Colonic mucosa (tissue), 4 donors: ENCODE results near the gene CFAP69. TPM values are rescaled to one million over a fixed set of nuclear protein-coding genes. Genes with fewer than 3 reads are reported as not detected.
A peak's percentile ranks its signal among the peaks of the same experiment; 100 is the strongest.

Source experiments
- DNase-seq: peaks from one replicate; pipeline ENCODE4 v3.0.0-alpha.2; 2020
- H3K27ac ChIP-seq: fragments of 200-600 bp; one replicate; pipeline ENCODE4 v1.8.0; 2021
- H3K27me3 ChIP-seq: fragments of 200-600 bp; one replicate; pipeline ENCODE4 v1.8.0; 2021
- H3K36me3 ChIP-seq: fragments of 200-600 bp; one replicate; pipeline ENCODE4 v1.8.0; 2021
- H3K4me1 ChIP-seq: fragments of 200-600 bp; one replicate; pipeline ENCODE4 v1.8.0; 2021; ENCODE audit warnings: mild to moderate bottlenecking
- H3K4me3 ChIP-seq: fragments of 200-600 bp; one replicate; pipeline ENCODE4 v1.8.0; 2021
- H3K9ac ChIP-seq, 2 donors: one replicate each; pipeline ENCODE4 v1.7.0; 2013; ENCODE audit warnings: control low read depth in 2 of 2, low read depth in 2 of 2, low read length in 2 of 2
- H3K9me3 ChIP-seq: fragments of 200-600 bp; one replicate; pipeline ENCODE4 v1.8.0; 2021
- CTCF ChIP-seq: fragments of 200-600 bp; IDR thresholded peaks from one replicate; pipeline ENCODE4 v1.8.0; 2022; ENCODE audit warnings: antibody characterized with exemption, mild to moderate bottlenecking
- intact Hi-C: fragments of 100-400 bp; cut with DNase I; formaldehyde crosslinking; loops from one replicate; pipeline ENCODE4 v1.14.1; 2022
- total RNA-seq, 2 donors: library from RNA; stranded (reverse); fragmentation: NEBNext Ultra II Directional in 1 of 2; extraction: Animal tissue kit (Norgen Biotek cat#: 25700) in 1 of 2; gene quantifications; one replicate each; pipeline ENCODE4 v1.2.1, GENCODE V29; 2021
- donor health status: healthy.
- donor health status: DM: no; HTN: no; CAD: no.
- donor health status: DM: no; HTN: no; CAD: no.

CFAP69 gene
- total RNA-seq, 2 donors from 2014 or later = 3.6 to 4.2 TPM

DNA sequence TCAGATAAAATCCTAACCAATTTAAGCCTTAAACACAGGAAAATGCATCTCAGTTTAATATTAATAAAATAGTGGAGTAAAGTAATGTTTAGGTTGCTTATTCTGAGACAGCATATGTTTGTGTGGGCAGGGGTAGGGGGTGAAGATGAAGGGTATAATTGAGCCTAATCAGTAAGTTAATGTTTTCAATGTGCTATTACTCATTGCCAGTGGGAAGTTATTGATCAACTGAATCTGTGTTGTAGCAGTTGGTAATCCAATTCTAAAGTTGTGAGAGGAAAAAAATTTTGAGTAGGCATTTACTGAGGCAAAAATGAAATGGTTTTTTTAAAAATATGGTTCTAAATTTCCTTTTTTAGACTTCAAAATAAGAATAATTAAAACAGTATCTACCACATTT, 16.5 kb downstream of the CFAP69 start:
- Histone ChIP-seq H3K4me3 (no peak overlapping the region), H3K4me1 (no peaks in the 10 kb centered on the region), H3K9ac (no peak overlapping the region), H3K27me3 (no peaks in the 10 kb centered on the region), H3K9me3 (no peaks in the 10 kb centered on the region), H3K27ac (no peak overlapping the region), H3K36me3 (no peaks in the 10 kb centered on the region)
- no peak for DNase-seq
- intact Hi-C loops = loop anchor here (5.0 kb wide), 1 partner anchor 166 kb away; no protein-coding TSS in a partner anchor
- no peak for TF ChIP-seq CTCF

DNA sequence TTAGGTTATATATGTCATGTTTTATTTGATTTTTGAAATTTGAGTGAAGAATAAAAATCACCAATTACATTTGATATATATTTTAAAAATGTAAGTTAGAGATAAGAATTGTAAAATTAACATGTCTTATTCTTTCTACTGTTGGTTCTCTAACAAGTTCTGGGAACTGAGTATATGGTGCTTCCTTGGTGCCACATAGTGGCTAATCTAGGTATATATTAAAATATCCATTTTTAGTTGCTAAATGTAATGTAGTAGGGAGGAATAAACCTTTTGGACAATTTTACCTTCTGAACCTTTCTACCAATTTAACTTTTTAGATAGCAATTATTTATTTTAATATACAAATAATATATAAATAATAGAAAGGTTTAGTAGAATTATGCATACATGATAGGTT, 17.5 kb downstream of the CFAP69 start:
- no peaks in the 10 kb centered on the region for H3K36me3 ChIP-seq
- no peaks in the 10 kb centered on the region for H3K4me1 ChIP-seq
- intact Hi-C loops = loop anchor here (5.0 kb wide), 1 partner anchor 165 kb away; no protein-coding TSS in a partner anchor
- H3K9ac ChIP-seq = no peak overlapping the region
- no peaks in the 10 kb centered on the region for H3K9me3 ChIP-seq
- no peak overlapping the region for H3K27ac ChIP-seq
- no peak for DNase-seq
- no peak overlapping the region for H3K4me3 ChIP-seq
- H3K27me3 ChIP-seq = no peaks in the 10 kb centered on the region
- peak; percentile 54 for TF ChIP-seq CTCF

GRCh38 chr7:90266808-90267207, 21.8 kb downstream of the CFAP69 start:
- Histone ChIP-seq H3K4me1 (no peaks in the 10 kb centered on the region), H3K4me3 (no peak overlapping the region), H3K36me3 (no peaks in the 10 kb centered on the region), H3K27ac (no peak overlapping the region), H3K9me3 (no peaks in the 10 kb centered on the region), H3K9ac (no peak overlapping the region), H3K27me3 (no peaks in the 10 kb centered on the region)
- no peak for DNase-seq
- TF ChIP-seq CTCF = no peak
- intact Hi-C loops = loop anchor here (5.0 kb wide), 1 partner anchor 150 kb away; no protein-coding TSS in a partner anchor

DNA sequence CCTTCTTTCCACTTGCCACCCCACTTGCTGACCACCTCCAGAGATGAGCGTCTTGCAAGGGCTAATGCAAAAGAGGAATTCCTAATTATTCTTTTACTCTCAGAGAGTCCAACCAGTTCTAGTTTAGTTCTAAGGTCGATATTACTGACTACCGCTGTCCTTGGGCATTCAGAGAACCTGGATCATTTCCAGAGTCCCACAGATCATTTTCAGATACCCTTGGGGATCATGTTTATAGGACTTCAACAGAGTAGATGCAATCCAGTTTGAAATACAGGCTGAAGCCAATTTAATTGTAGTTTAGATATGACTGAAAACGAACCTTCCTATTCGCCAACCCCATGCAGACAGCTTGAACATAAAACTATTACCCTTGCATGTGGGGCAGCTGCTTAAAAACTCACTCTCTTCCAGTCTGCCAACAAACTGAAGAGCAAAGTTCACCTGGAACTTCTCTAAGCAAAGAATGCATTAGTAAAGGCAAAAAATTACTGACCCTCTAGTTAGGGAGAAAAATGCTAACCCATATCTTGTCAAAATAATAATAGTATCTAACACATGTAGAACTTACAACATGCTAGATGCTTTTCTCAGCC, 22.4 kb downstream of the CFAP69 start:
- intact Hi-C loops = loop anchor here (5.0 kb wide), 1 partner anchor 150 kb away; no protein-coding TSS in a partner anchor
- no peak for TF ChIP-seq CTCF

GRCh38 chr7:90269163-90269562, 24.2 kb downstream of the CFAP69 start:
- no peak for DNase-seq
- no peak for TF ChIP-seq CTCF
- no peaks in the 10 kb centered on the region for H3K36me3 ChIP-seq
- H3K4me1 ChIP-seq = no peaks in the 10 kb centered on the region
- no peaks in the 10 kb centered on the region for H3K9me3 ChIP-seq
- intact Hi-C loops = loop anchor here (5.0 kb wide), 1 partner anchor 148 kb away; no protein-coding TSS in a partner anchor
- H3K27ac ChIP-seq = no peak overlapping the region
- H3K9ac ChIP-seq = no peak overlapping the region
- H3K27me3 ChIP-seq = no peaks in the 10 kb centered on the region
- no peak overlapping the region for H3K4me3 ChIP-seq

More for the DNA sequence above, 22.4 kb downstream of the CFAP69 start:
- no peak overlapping the region for H3K9ac ChIP-seq
- no peak overlapping the region for H3K27ac ChIP-seq
- no peaks in the 10 kb centered on the region for H3K36me3 ChIP-seq
- no peaks in the 10 kb centered on the region for H3K9me3 ChIP-seq
- no peak overlapping the region for H3K4me3 ChIP-seq
- DNase-seq = no peak
- H3K4me1 ChIP-seq = no peaks in the 10 kb centered on the region
- H3K27me3 ChIP-seq = no peaks in the 10 kb centered on the region
